HL-60 (cell line): ENCODE results near the gene GRID2.

ENCODE experiments used
- DNase-seq, 2 experiments: peaks; one replicate each; pipeline ENCODE4 v3.0.0-alpha.2; 2010 to 2020; ENCODE audit warnings: low read depth in 1 of 2, low spot score in 1 of 2
- H3K27ac ChIP-seq: fragments of 250-450 bp; sonication (Bioruptor Pico); replicated peaks from 2 replicates; pipeline ENCODE4 v1.5.1; 2020; ENCODE audit warnings: mild to moderate bottlenecking, moderate library complexity
- H3K27me3 ChIP-seq: fragments of 250-450 bp; sonication (Bioruptor Pico); 2 replicates; pipeline ENCODE4 v1.5.1; 2021; ENCODE audit warnings: mild to moderate bottlenecking, moderate library complexity; ENCODE audit not compliant: insufficient read depth, poor library complexity, severe bottlenecking
- H3K4me3 ChIP-seq: replicated peaks from 2 replicates; pipeline ENCODE4 v1.5.1; 2011; ENCODE audit warnings: mild to moderate bottlenecking, control low read depth, low read length; ENCODE audit not compliant: insufficient read depth
- GABPA ChIP-seq: IDR thresholded peaks from 2 replicates; pipeline ENCODE4 v1.6.1; 2012; ENCODE audit warnings: low read depth
- POLR2AphosphoS5 ChIP-seq: IDR thresholded peaks from 2 replicates; pipeline ENCODE4 v1.6.1; 2012; ENCODE audit warnings: low read depth
- SPI1 ChIP-seq: IDR thresholded peaks from 2 replicates; pipeline ENCODE4 v1.6.1; 2012; ENCODE audit warnings: low read depth, mild to moderate bottlenecking, borderline replicate concordance
- TF ChIP-seq, protein P1 (sequence below): IDR thresholded peaks from 2 replicates; pipeline ENCODE4 v1.6.1; 2012; ENCODE audit warnings: low read depth; ENCODE audit not compliant: insufficient replicate concordance
- TF ChIP-seq, protein P2 (sequence below): IDR thresholded peaks from one replicate; pipeline ENCODE4 v1.5.1; 2011; ENCODE audit warnings: low read length, control low read depth, inconsistent platforms; ENCODE audit not compliant: insufficient read depth

GRID2 gene

GRCh38 chr4:92522356-92522755 is 218.6 kb downstream of the GRID2 start:
- no peak overlapping the region for H3K4me3 ChIP-seq
- DNase-seq, result no peak
- TF ChIP-seq, protein P1, sequence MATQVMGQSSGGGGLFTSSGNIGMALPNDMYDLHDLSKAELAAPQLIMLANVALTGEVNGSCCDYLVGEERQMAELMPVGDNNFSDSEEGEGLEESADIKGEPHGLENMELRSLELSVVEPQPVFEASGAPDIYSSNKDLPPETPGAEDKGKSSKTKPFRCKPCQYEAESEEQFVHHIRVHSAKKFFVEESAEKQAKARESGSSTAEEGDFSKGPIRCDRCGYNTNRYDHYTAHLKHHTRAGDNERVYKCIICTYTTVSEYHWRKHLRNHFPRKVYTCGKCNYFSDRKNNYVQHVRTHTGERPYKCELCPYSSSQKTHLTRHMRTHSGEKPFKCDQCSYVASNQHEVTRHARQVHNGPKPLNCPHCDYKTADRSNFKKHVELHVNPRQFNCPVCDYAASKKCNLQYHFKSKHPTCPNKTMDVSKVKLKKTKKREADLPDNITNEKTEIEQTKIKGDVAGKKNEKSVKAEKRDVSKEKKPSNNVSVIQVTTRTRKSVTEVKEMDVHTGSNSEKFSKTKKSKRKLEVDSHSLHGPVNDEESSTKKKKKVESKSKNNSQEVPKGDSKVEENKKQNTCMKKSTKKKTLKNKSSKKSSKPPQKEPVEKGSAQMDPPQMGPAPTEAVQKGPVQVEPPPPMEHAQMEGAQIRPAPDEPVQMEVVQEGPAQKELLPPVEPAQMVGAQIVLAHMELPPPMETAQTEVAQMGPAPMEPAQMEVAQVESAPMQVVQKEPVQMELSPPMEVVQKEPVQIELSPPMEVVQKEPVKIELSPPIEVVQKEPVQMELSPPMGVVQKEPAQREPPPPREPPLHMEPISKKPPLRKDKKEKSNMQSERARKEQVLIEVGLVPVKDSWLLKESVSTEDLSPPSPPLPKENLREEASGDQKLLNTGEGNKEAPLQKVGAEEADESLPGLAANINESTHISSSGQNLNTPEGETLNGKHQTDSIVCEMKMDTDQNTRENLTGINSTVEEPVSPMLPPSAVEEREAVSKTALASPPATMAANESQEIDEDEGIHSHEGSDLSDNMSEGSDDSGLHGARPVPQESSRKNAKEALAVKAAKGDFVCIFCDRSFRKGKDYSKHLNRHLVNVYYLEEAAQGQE, result no peak
- TF ChIP-seq GABPA, result no peak
- TF ChIP-seq, protein P2, sequence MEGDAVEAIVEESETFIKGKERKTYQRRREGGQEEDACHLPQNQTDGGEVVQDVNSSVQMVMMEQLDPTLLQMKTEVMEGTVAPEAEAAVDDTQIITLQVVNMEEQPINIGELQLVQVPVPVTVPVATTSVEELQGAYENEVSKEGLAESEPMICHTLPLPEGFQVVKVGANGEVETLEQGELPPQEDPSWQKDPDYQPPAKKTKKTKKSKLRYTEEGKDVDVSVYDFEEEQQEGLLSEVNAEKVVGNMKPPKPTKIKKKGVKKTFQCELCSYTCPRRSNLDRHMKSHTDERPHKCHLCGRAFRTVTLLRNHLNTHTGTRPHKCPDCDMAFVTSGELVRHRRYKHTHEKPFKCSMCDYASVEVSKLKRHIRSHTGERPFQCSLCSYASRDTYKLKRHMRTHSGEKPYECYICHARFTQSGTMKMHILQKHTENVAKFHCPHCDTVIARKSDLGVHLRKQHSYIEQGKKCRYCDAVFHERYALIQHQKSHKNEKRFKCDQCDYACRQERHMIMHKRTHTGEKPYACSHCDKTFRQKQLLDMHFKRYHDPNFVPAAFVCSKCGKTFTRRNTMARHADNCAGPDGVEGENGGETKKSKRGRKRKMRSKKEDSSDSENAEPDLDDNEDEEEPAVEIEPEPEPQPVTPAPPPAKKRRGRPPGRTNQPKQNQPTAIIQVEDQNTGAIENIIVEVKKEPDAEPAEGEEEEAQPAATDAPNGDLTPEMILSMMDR, result no peak
- no peak for TF ChIP-seq SPI1
- no peak for TF ChIP-seq POLR2AphosphoS5
- H3K27ac ChIP-seq, result no peak overlapping the region
- no peaks in the 10 kb centered on the region for H3K27me3 ChIP-seq

DNA sequence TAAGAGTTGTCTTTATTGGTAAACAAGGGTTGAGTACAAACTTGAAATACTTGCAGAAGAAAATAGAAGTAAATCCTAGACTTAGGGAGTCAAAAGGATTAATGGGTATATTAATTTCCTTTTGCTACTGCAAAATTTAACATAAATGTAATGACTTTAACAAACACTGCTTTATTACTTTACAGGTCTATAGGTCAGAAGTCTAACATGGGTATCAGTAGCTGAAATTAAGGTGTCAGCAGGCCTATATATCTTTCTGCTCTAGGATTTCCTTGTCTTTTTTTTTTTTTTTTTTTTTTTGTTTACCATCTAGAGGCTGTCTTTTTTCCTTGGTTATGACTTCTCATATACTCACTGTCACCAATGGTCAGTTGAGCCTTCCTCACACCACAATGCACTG is 220.4 kb downstream of the GRID2 start:
- H3K27me3 ChIP-seq, result no peaks in the 10 kb centered on the region
- no peak overlapping the region for H3K27ac ChIP-seq
- DNase-seq, result no peak
- H3K4me3 ChIP-seq, result no peak overlapping the region
- TF ChIP-seq, protein P1, result no peak
- TF ChIP-seq SPI1, result no peak
- TF ChIP-seq, protein P2, result no peak
- TF ChIP-seq GABPA, result no peak

GRCh38 chr4:92528541-92528940 is 224.8 kb downstream of the GRID2 start:
- no peak overlapping the region for H3K27ac ChIP-seq
- TF ChIP-seq GABPA (no peak), POLR2AphosphoS5 (no peak), SPI1 (no peak)
- TF ChIP-seq, protein P2, result no peak
- TF ChIP-seq, protein P1, result no peak
- no peaks in the 10 kb centered on the region for H3K27me3 ChIP-seq
- no peak for DNase-seq
- no peak overlapping the region for H3K4me3 ChIP-seq
